K562 (cell line): ENCODE data around the gene PTRHD1. TPM values are rescaled to one million over a fixed set of nuclear protein-coding genes. Genes with fewer than 3 reads are reported as not detected.

ENCODE experiments used
- ATF1 ChIP-seq, 2 experiments: fragments of 450-650 bp in 1 of 2; IDR thresholded peaks; 2 replicates each; pipeline ENCODE4 v1.6.1; 2016; ENCODE audit warnings: missing compliant biosample characterization in 1 of 2, missing genetic modification characterization in 1 of 2
- FOS ChIP-seq: IDR thresholded peaks from 3 replicates; pipeline ENCODE4 v1.6.1; 2011; ENCODE audit not compliant: insufficient read length; ENCODE audit errors: extremely low read depth
- NFATC3 ChIP-seq: fragments of 450-650 bp; IDR thresholded peaks from 2 replicates; pipeline ENCODE4 v1.6.1; 2017; ENCODE audit warnings: mild to moderate bottlenecking
- PHF8 ChIP-seq: fragments of 200-600 bp; sonication (generic); IDR thresholded peaks from 2 replicates; pipeline ENCODE4 v1.6.1; 2012; ENCODE audit warnings: mixed run types, mild to moderate bottlenecking, inconsistent platforms, low read length, moderate library complexity, borderline replicate concordance
- POLR2H ChIP-seq: IDR thresholded peaks from 2 replicates; pipeline ENCODE4 v1.6.1; 2016; ENCODE audit warnings: missing genetic modification characterization, low read depth, mild to moderate bottlenecking, control low read depth, missing compliant biosample characterization, moderate library complexity
- PTTG1 ChIP-seq: fragments of 450-650 bp; IDR thresholded peaks from 2 replicates; pipeline ENCODE4 v1.6.1; 2016; ENCODE audit warnings: low read depth, mild to moderate bottlenecking, missing genetic modification characterization, missing compliant biosample characterization
- SAFB2 ChIP-seq: fragments of 200-400 bp; formaldehyde crosslinking; IDR thresholded peaks from 2 replicates; pipeline ENCODE4 v1.6.1; 2018; ENCODE audit warnings: borderline replicate concordance, low read length, low read depth, moderate library complexity; ENCODE audit not compliant: severe bottlenecking
- ZNF586 ChIP-seq: fragments of 450-650 bp; formaldehyde crosslinking; conservative IDR thresholded peaks from 2 replicates; pipeline ENCODE4 v1.4.0; 2020; ENCODE audit warnings: mild to moderate bottlenecking, moderate library complexity
- polyA plus RNA-seq, 8 experiments: library from polyadenylated mRNA; depleted of rRNA in 4 of 8; stranded (reverse) in 5 of 8; unstranded in 3 of 8; fragments of >200 nt; fragmentation: Nextera tagmentation in 2 of 8; fragmentation: Illumina TruSeq in 1 of 8; extraction: Ambion mirVana in 2 of 8; extraction: Trizol in 1 of 8; gene quantifications; 2 replicates each; pipeline versions ENCODE4 v1.2.1 to v1.2.3, GENCODE V29; 2011 to 2014; ENCODE audit warnings: inconsistent platforms in 1 of 8, missing spikeins in 1 of 8
- total RNA-seq, 7 experiments: library from RNA; depleted of rRNA in 6 of 7; stranded (reverse); fragments of >200 nt in 6 of 7; fragmentation: Illumina TruSeq in 2 of 7; extraction: Trizol in 2 of 7; gene quantifications; 2 replicates each; pipeline versions ENCODE4 v1.2.1 to v1.2.3, GENCODE V29; 2011 to 2021; ENCODE audit warnings: low replicate concordance in 1 of 7
- TF ChIP-seq, protein P1 (sequence below): sonication (generic); formaldehyde crosslinking; IDR thresholded peaks from 2 replicates; pipeline ENCODE4 v1.8.0; 2023; ENCODE audit warnings: missing genetic modification reagents, mild to moderate bottlenecking, borderline replicate concordance
- TF ChIP-seq, protein P2 (sequence below): fragments of 250-450 bp; sonication (Bioruptor Pico); IDR thresholded peaks from 2 replicates; pipeline ENCODE4 v1.5.0; 2022; ENCODE audit warnings: mild to moderate bottlenecking
- TF ChIP-seq, protein P3 (sequence below), 2 experiments: fragments of 250-450 bp in 1 of 2; fragments of 450-650 bp in 1 of 2; sonication (Bioruptor Pico) in 1 of 2; IDR thresholded peaks; 2 replicates each; pipeline versions ENCODE4 v1.6.1 to v1.8.0; 2016 to 2021; ENCODE audit warnings: mild to moderate bottlenecking in 2 of 2, moderate library complexity in 2 of 2, missing compliant biosample characterization in 1 of 2, missing genetic modification characterization in 1 of 2
- TF ChIP-seq, protein P4 (sequence below): sonication (generic); formaldehyde crosslinking; IDR thresholded peaks from 2 replicates; pipeline ENCODE4 v1.8.0; 2022; ENCODE audit warnings: mild to moderate bottlenecking, missing genetic modification reagents
- TF ChIP-seq, protein P5 (sequence below): fragments of 250-450 bp; sonication (Bioruptor Pico); IDR thresholded peaks from 2 replicates; pipeline ENCODE4 v1.9.0; 2021; ENCODE audit warnings: mild to moderate bottlenecking, inconsistent platforms

PTRHD1 gene
- total and polyA plus RNA-seq, 9 of the 15 experiments (the other 6 are each of a cell fraction or from before 2014, with no cell fraction given): 15.8 to 83.2 (median 46.6) TPM

DNA sequence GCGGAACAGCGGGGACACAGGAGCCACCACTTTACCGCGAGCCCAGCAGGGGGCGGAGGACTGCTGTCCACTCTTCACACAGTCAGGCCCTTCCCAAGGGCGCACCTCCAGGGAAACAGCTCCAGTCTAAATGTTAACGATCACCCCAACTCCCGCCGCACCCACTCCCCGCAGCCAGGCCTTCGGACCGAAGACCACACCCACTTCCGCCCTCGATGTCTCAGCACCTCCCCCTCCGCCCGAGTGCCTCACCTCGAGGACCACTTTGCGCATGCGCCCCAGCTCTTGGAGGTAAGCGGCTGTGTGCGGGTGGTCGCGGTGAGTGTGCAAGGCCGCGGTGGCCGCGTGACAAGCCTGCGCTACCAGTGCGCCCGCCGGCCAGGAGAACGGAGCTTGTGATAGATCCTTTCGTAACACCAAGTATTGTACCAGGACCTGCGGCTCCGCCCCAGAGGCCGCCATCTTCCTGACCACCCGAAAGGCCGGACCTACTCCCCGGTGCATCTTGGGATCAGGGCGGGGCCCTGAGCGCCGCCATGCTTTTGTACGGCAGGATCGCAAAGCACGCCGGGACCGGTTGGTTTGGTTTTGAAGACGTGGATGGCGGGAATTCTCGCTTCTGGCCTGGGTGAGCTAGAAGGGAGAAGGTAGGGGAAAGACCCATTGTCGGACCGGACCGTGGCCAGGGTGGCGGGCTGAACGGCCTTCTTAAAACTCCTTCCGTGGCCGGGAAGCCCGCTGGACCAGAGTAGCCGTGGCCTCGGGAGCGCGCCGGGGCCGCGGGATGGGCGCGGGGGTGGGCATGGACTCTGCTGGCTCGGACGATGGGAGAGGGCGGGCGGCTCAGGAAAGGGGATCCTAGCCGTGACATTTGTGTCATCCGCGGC is at the start of gene PTRHD1, which contains the start of gene CENPO (continued):
- TF ChIP-seq, protein P1, sequence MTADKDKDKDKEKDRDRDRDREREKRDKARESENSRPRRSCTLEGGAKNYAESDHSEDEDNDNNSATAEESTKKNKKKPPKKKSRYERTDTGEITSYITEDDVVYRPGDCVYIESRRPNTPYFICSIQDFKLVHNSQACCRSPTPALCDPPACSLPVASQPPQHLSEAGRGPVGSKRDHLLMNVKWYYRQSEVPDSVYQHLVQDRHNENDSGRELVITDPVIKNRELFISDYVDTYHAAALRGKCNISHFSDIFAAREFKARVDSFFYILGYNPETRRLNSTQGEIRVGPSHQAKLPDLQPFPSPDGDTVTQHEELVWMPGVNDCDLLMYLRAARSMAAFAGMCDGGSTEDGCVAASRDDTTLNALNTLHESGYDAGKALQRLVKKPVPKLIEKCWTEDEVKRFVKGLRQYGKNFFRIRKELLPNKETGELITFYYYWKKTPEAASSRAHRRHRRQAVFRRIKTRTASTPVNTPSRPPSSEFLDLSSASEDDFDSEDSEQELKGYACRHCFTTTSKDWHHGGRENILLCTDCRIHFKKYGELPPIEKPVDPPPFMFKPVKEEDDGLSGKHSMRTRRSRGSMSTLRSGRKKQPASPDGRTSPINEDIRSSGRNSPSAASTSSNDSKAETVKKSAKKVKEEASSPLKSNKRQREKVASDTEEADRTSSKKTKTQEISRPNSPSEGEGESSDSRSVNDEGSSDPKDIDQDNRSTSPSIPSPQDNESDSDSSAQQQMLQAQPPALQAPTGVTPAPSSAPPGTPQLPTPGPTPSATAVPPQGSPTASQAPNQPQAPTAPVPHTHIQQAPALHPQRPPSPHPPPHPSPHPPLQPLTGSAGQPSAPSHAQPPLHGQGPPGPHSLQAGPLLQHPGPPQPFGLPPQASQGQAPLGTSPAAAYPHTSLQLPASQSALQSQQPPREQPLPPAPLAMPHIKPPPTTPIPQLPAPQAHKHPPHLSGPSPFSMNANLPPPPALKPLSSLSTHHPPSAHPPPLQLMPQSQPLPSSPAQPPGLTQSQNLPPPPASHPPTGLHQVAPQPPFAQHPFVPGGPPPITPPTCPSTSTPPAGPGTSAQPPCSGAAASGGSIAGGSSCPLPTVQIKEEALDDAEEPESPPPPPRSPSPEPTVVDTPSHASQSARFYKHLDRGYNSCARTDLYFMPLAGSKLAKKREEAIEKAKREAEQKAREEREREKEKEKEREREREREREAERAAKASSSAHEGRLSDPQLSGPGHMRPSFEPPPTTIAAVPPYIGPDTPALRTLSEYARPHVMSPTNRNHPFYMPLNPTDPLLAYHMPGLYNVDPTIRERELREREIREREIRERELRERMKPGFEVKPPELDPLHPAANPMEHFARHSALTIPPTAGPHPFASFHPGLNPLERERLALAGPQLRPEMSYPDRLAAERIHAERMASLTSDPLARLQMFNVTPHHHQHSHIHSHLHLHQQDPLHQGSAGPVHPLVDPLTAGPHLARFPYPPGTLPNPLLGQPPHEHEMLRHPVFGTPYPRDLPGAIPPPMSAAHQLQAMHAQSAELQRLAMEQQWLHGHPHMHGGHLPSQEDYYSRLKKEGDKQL (CRISPR knock-in tag): no peak
- TF ChIP-seq PHF8 (peak; percentile 86), ZNF586 (CRISPR knock-in tag) (no peak), POLR2H (peak; percentile 68), NFATC3 (no peak), FOS (no peak), SAFB2 (no peak), PTTG1 (tag) (no peak), ATF1 (CRISPR knock-in tag; IDR thresholded peaks at IDR 0.05) (no peak), ATF1 (tag; IDR thresholded peaks at IDR 0.05) (peak; percentile 68)
- TF ChIP-seq, protein P2, sequence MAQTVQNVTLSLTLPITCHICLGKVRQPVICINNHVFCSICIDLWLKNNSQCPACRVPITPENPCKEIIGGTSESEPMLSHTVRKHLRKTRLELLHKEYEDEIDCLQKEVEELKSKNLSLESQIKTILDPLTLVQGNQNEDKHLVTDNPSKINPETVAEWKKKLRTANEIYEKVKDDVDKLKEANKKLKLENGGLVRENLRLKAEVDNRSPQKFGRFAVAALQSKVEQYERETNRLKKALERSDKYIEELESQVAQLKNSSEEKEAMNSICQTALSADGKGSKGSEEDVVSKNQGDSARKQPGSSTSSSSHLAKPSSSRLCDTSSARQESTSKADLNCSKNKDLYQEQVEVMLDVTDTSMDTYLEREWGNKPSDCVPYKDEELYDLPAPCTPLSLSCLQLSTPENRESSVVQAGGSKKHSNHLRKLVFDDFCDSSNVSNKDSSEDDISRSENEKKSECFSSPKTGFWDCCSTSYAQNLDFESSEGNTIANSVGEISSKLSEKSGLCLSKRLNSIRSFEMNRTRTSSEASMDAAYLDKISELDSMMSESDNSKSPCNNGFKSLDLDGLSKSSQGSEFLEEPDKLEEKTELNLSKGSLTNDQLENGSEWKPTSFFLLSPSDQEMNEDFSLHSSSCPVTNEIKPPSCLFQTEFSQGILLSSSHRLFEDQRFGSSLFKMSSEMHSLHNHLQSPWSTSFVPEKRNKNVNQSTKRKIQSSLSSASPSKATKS (CRISPR knock-in tag): no peak
- TF ChIP-seq, protein P3, sequence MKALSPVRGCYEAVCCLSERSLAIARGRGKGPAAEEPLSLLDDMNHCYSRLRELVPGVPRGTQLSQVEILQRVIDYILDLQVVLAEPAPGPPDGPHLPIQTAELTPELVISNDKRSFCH (CRISPR knock-in tag; IDR thresholded peaks at IDR 0.05): no peak
- TF ChIP-seq, protein P3 (tag; IDR thresholded peaks at IDR 0.05): peak; percentile 50; the same call in 1 of the 2 replicates
- TF ChIP-seq, protein P4, sequence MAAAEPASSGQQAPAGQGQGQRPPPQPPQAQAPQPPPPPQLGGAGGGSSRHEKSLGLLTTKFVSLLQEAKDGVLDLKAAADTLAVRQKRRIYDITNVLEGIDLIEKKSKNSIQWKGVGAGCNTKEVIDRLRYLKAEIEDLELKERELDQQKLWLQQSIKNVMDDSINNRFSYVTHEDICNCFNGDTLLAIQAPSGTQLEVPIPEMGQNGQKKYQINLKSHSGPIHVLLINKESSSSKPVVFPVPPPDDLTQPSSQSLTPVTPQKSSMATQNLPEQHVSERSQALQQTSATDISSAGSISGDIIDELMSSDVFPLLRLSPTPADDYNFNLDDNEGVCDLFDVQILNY: peak; percentile 75; the same call in 1 of the 2 replicates
- TF ChIP-seq, protein P5, sequence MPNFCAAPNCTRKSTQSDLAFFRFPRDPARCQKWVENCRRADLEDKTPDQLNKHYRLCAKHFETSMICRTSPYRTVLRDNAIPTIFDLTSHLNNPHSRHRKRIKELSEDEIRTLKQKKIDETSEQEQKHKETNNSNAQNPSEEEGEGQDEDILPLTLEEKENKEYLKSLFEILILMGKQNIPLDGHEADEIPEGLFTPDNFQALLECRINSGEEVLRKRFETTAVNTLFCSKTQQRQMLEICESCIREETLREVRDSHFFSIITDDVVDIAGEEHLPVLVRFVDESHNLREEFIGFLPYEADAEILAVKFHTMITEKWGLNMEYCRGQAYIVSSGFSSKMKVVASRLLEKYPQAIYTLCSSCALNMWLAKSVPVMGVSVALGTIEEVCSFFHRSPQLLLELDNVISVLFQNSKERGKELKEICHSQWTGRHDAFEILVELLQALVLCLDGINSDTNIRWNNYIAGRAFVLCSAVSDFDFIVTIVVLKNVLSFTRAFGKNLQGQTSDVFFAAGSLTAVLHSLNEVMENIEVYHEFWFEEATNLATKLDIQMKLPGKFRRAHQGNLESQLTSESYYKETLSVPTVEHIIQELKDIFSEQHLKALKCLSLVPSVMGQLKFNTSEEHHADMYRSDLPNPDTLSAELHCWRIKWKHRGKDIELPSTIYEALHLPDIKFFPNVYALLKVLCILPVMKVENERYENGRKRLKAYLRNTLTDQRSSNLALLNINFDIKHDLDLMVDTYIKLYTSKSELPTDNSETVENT (CRISPR knock-in tag): no peak; the same call in 1 of the 2 replicates
